Spleen (tissue), 7 donors: ENCODE data around the gene CCSAP.

Source experiments
- POLR2A ChIP-seq, 3 donors: fragments of 450-650 bp; IDR thresholded peaks; one replicate each; pipeline ENCODE4 v1.5.1; 2017; ENCODE audit warnings: antibody characterized with exemption in 3 of 3, mild to moderate bottlenecking in 1 of 3
- TF ChIP-seq, protein P1 (sequence below), 11 experiments: fragments of 200-600 bp in 7 of 11; fragments of 450-650 bp in 4 of 11; sonication (generic) in 4 of 11; IDR thresholded peaks in 8 of 11; conservative IDR thresholded peaks in 3 of 11; 1 replicate in 7 of 11; 2 replicates in 4 of 11; pipeline versions ENCODE4 v1.4.0 to v1.8.0; 2016 to 2021; ENCODE audit warnings: antibody characterized with exemption in 11 of 11, inconsistent platforms in 4 of 11, mild to moderate bottlenecking in 1 of 11
- donor health status: DM: no; HTN: no; CAD: no; lungs with moderate emphysema.
- donor health status: DM: no; HTN: no; CAD: no.
- donor health status: DM: no; HTN: no; CAD: no.

DNA sequence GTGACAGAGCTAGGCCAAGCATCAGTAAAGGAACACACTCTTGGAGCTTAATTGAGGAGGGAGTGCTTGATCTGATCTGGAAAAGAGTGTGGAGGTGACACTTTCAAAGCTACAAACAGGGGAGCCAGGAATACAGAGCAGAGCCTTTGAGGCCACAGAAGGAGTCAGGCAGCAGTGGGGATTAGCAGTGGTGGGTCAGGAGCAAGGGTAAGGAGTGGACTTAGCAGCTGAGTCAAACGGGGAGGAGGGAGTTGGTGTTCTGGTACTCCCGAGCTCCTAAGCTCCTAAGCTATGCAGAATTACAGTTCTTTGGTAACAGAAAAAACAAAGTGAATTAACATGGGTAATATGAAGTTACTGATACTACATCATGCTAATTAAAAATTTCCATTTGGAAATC lies 57.4 kb downstream of the CCSAP start:
- TF ChIP-seq, protein P1, sequence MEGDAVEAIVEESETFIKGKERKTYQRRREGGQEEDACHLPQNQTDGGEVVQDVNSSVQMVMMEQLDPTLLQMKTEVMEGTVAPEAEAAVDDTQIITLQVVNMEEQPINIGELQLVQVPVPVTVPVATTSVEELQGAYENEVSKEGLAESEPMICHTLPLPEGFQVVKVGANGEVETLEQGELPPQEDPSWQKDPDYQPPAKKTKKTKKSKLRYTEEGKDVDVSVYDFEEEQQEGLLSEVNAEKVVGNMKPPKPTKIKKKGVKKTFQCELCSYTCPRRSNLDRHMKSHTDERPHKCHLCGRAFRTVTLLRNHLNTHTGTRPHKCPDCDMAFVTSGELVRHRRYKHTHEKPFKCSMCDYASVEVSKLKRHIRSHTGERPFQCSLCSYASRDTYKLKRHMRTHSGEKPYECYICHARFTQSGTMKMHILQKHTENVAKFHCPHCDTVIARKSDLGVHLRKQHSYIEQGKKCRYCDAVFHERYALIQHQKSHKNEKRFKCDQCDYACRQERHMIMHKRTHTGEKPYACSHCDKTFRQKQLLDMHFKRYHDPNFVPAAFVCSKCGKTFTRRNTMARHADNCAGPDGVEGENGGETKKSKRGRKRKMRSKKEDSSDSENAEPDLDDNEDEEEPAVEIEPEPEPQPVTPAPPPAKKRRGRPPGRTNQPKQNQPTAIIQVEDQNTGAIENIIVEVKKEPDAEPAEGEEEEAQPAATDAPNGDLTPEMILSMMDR (IDR thresholded peaks at IDR 0.05 in 8 of 11, conservative IDR thresholded peaks at IDR 0.05 in 3 of 11): no peak
- no peak for TF ChIP-seq POLR2A (IDR thresholded peaks at IDR 0.05)
